HEK293 (cell line): ENCODE measurements around the gene WDTC1.

Experiments
- CTCF ChIA-PET: fragments of 350-600 bp; formaldehyde crosslinking; extraction: SDS; loops from one replicate; lab custom pipeline; 2021; ENCODE audit warnings: antibody characterized with exemption; lab: Yijun Ruan, JAX
- POLR2A ChIA-PET: fragments of 300-600 bp; formaldehyde crosslinking; extraction: SDS; loops from one replicate; lab custom pipeline; 2020; ENCODE audit warnings: antibody characterized with exemption, inconsistent platforms; lab: Yijun Ruan, JAX
- H3K27ac ChIP-seq: fragments of 200-500 bp; sonication (Bioruptor generic); 2 replicates; pipeline ENCODE4 v1.5.1; 2014; ENCODE audit warnings: low read depth, low read length, control low read depth, inconsistent platforms; ENCODE audit errors: extremely low read depth
- H3K36me3 ChIP-seq, 2 experiments: fragments of 200-500 bp in 1 of 2; sonication (Bioruptor generic) in 1 of 2; 1 replicate in 1 of 2; 2 replicates in 1 of 2; pipeline ENCODE4 v1.5.1; 2014 to 2017; ENCODE audit warnings: inconsistent platforms in 2 of 2, low read length in 2 of 2; ENCODE audit not compliant: control insufficient read depth in 2 of 2, insufficient read depth in 1 of 2
- H3K4me1 ChIP-seq: fragments of 200-500 bp; sonication (Bioruptor generic); 2 replicates; pipeline ENCODE4 v1.5.1; 2014; ENCODE audit warnings: mild to moderate bottlenecking, low read length, inconsistent platforms; ENCODE audit not compliant: control insufficient read depth, insufficient read depth
- H3K4me3 ChIP-seq: 2 replicates; pipeline ENCODE4 v1.5.1; 2011; ENCODE audit warnings: low read depth, mild to moderate bottlenecking, control low read depth, low read length, moderate library complexity
- H3K9me3 ChIP-seq: fragments of 200-500 bp; sonication (Bioruptor generic); 2 replicates; pipeline ENCODE4 v1.5.1; 2014; ENCODE audit warnings: low read depth, low read length, inconsistent platforms; ENCODE audit not compliant: control insufficient read depth, insufficient read depth
- EGR2 ChIP-seq: fragments of 450-650 bp; formaldehyde crosslinking; IDR thresholded peaks from 2 replicates; pipeline ENCODE4 v1.5.1; 2016; ENCODE audit warnings: low read depth, missing biosample characterization, missing genetic modification characterization
- GFI1B ChIP-seq: fragments of 450-650 bp; formaldehyde crosslinking; IDR thresholded peaks from 2 replicates; pipeline ENCODE4 v1.5.1; 2016; ENCODE audit warnings: missing biosample characterization, missing genetic modification characterization
- OSR2 ChIP-seq: fragments of 450-650 bp; formaldehyde crosslinking; IDR thresholded peaks from 2 replicates; pipeline ENCODE4 v1.5.1; 2016; ENCODE audit warnings: missing biosample characterization, missing genetic modification characterization
- PBX3 ChIP-seq: sonication (generic); formaldehyde crosslinking; IDR thresholded peaks from 2 replicates; pipeline ENCODE4 v1.8.1; 2022; ENCODE audit warnings: mild to moderate bottlenecking, moderate library complexity, missing genetic modification reagents
- SETDB1 ChIP-seq: IDR thresholded peaks from one replicate; pipeline ENCODE4 v1.6.1; 2017; ENCODE audit warnings: mild to moderate bottlenecking, low read length, moderate library complexity, mixed read lengths; ENCODE audit not compliant: insufficient read length
- SP2 ChIP-seq: fragments of 450-650 bp; formaldehyde crosslinking; IDR thresholded peaks from 2 replicates; pipeline ENCODE4 v1.5.1; 2016; ENCODE audit warnings: missing biosample characterization, missing genetic modification characterization
- ZNF16 ChIP-seq: fragments of 450-650 bp; formaldehyde crosslinking; IDR thresholded peaks from 2 replicates; pipeline ENCODE4 v1.5.1; 2016; ENCODE audit warnings: low read depth, missing biosample characterization, missing genetic modification characterization
- ZNF354C ChIP-seq: fragments of 450-650 bp; formaldehyde crosslinking; IDR thresholded peaks from 2 replicates; pipeline ENCODE4 v1.5.1; 2016; ENCODE audit warnings: missing biosample characterization, missing genetic modification characterization, low read depth, borderline replicate concordance
- ZNF366 ChIP-seq: fragments of 450-650 bp; formaldehyde crosslinking; conservative IDR thresholded peaks from 2 replicates; pipeline ENCODE4 v1.5.1; 2016; ENCODE audit warnings: missing biosample characterization, missing genetic modification characterization
- ZNF391 ChIP-seq: fragments of 450-650 bp; formaldehyde crosslinking; IDR thresholded peaks from 2 replicates; pipeline ENCODE4 v1.5.1; 2016; ENCODE audit warnings: low read depth, missing biosample characterization, missing genetic modification characterization, borderline replicate concordance
- ZNF404 ChIP-seq: fragments of 450-650 bp; formaldehyde crosslinking; IDR thresholded peaks from 2 replicates; pipeline ENCODE4 v1.5.1; 2017; ENCODE audit warnings: missing biosample characterization, missing genetic modification characterization
- ZNF48 ChIP-seq: fragments of 450-650 bp; formaldehyde crosslinking; IDR thresholded peaks from 2 replicates; pipeline ENCODE4 v1.5.1; 2016; ENCODE audit warnings: missing biosample characterization, missing genetic modification characterization
- ZNF544 ChIP-seq: fragments of 450-650 bp; formaldehyde crosslinking; IDR thresholded peaks from 2 replicates; pipeline ENCODE4 v1.5.0; 2017; ENCODE audit warnings: missing biosample characterization, missing genetic modification characterization
- ZNF560 ChIP-seq: fragments of 450-650 bp; formaldehyde crosslinking; IDR thresholded peaks from 2 replicates; pipeline ENCODE4 v1.5.1; 2017; ENCODE audit warnings: missing biosample characterization, missing genetic modification characterization, borderline replicate concordance
- ZNF571 ChIP-seq: fragments of 450-650 bp; formaldehyde crosslinking; IDR thresholded peaks from 2 replicates; pipeline ENCODE4 v1.5.0; 2017; ENCODE audit warnings: missing biosample characterization, missing genetic modification characterization
- ZNF624 ChIP-seq: fragments of 450-650 bp; formaldehyde crosslinking; IDR thresholded peaks from 2 replicates; pipeline ENCODE4 v1.5.1; 2017; ENCODE audit warnings: missing biosample characterization, missing genetic modification characterization
- ZNF658 ChIP-seq: fragments of 450-650 bp; formaldehyde crosslinking; IDR thresholded peaks from 2 replicates; pipeline ENCODE4; 2016; ENCODE audit warnings: missing biosample characterization, missing genetic modification characterization
- ZNF677 ChIP-seq: fragments of 450-650 bp; IDR thresholded peaks from 2 replicates; pipeline ENCODE4 v1.5.0; 2018; ENCODE audit warnings: missing biosample characterization, mild to moderate bottlenecking, missing genetic modification characterization, moderate library complexity
- ZNF768 ChIP-seq: fragments of 450-650 bp; formaldehyde crosslinking; IDR thresholded peaks from 2 replicates; pipeline ENCODE4 v1.5.1; 2018; ENCODE audit warnings: missing biosample characterization, mild to moderate bottlenecking, missing genetic modification characterization
- ZNF785 ChIP-seq: fragments of 450-650 bp; formaldehyde crosslinking; IDR thresholded peaks from 2 replicates; pipeline ENCODE4 v1.5.1; 2016; ENCODE audit warnings: missing biosample characterization, missing genetic modification characterization
- TF ChIP-seq, protein P1 (sequence below): fragments of 450-650 bp; IDR thresholded peaks from 2 replicates; pipeline ENCODE4 v1.5.1; 2018; ENCODE audit warnings: missing biosample characterization, mild to moderate bottlenecking, missing genetic modification characterization
- TF ChIP-seq, protein P2 (sequence below): fragments of 450-650 bp; formaldehyde crosslinking; IDR thresholded peaks from 2 replicates; pipeline ENCODE4 v1.5.1; 2017; ENCODE audit warnings: missing biosample characterization, missing genetic modification characterization
- TF ChIP-seq, protein P3 (sequence below): fragments of 450-650 bp; formaldehyde crosslinking; IDR thresholded peaks from 2 replicates; pipeline ENCODE4 v1.5.1; 2017; ENCODE audit warnings: missing biosample characterization, missing genetic modification characterization
- TF ChIP-seq, protein P4 (sequence below): fragments of 450-650 bp; formaldehyde crosslinking; IDR thresholded peaks from 2 replicates; pipeline ENCODE4 v1.5.1; 2016; ENCODE audit warnings: missing biosample characterization, missing genetic modification characterization

Gene WDTC1

GRCh38 chr1:27193194-27193593, 41.2 kb upstream of the WDTC1 start (continued):
- TF ChIP-seq, protein P1, sequence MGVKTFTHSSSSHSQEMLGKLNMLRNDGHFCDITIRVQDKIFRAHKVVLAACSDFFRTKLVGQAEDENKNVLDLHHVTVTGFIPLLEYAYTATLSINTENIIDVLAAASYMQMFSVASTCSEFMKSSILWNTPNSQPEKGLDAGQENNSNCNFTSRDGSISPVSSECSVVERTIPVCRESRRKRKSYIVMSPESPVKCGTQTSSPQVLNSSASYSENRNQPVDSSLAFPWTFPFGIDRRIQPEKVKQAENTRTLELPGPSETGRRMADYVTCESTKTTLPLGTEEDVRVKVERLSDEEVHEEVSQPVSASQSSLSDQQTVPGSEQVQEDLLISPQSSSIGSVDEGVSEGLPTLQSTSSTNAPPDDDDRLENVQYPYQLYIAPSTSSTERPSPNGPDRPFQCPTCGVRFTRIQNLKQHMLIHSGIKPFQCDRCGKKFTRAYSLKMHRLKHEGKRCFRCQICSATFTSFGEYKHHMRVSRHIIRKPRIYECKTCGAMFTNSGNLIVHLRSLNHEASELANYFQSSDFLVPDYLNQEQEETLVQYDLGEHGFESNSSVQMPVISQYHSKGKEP = no peak
- no peak for TF ChIP-seq ZNF785 (tag by site-specific recombination)
- TF ChIP-seq ZNF354C (tag by site-specific recombination) = no peak
- no peak for TF ChIP-seq SETDB1
- TF ChIP-seq ZNF624 = no peak
- TF ChIP-seq EGR2 (tag by site-specific recombination) = no peak
- TF ChIP-seq, protein P2, sequence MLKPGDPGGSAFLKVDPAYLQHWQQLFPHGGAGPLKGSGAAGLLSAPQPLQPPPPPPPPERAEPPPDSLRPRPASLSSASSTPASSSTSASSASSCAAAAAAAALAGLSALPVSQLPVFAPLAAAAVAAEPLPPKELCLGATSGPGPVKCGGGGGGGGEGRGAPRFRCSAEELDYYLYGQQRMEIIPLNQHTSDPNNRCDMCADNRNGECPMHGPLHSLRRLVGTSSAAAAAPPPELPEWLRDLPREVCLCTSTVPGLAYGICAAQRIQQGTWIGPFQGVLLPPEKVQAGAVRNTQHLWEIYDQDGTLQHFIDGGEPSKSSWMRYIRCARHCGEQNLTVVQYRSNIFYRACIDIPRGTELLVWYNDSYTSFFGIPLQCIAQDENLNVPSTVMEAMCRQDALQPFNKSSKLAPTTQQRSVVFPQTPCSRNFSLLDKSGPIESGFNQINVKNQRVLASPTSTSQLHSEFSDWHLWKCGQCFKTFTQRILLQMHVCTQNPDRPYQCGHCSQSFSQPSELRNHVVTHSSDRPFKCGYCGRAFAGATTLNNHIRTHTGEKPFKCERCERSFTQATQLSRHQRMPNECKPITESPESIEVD (tag by site-specific recombination) = no peak
- TF ChIP-seq ZNF404 = no peak
- TF ChIP-seq, all 188 proteins: peak for 0

DNA sequence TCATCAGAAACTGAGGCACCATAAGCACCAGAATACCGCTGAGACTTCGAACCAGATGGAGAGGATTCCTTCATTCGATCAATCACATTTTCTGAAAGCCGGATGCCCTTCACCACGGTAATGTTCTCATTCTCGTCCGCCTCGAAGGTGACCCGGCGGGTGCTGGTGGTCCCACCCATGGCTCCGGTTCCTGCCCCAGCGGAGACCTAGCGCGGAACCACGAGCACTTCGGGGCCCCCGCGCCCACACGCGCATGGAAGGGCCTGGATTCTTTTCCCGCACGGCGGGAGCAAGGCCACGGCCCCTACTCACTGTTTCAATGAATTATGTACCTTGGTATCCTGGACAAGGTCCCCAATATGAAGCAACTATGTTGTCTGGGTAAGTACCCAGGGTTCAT, 33.1 kb upstream of the WDTC1 start:
- ChIA-PET CTCF (interaction anchor here (0.6 to 0.8 kb wide), 2 partner anchors 13 to 97 kb away, joined by 3 read pairs; no protein-coding TSS in a partner anchor), POLR2A (no interaction called here)
- no peak overlapping the region for H3K27ac ChIP-seq
- H3K4me1 ChIP-seq = no peaks in the 10 kb centered on the region
- no peaks in the 10 kb centered on the region for H3K36me3 ChIP-seq
- no peaks in the 10 kb centered on the region for H3K9me3 ChIP-seq
- H3K4me3 ChIP-seq = no peak overlapping the region
- TF ChIP-seq, protein P3, sequence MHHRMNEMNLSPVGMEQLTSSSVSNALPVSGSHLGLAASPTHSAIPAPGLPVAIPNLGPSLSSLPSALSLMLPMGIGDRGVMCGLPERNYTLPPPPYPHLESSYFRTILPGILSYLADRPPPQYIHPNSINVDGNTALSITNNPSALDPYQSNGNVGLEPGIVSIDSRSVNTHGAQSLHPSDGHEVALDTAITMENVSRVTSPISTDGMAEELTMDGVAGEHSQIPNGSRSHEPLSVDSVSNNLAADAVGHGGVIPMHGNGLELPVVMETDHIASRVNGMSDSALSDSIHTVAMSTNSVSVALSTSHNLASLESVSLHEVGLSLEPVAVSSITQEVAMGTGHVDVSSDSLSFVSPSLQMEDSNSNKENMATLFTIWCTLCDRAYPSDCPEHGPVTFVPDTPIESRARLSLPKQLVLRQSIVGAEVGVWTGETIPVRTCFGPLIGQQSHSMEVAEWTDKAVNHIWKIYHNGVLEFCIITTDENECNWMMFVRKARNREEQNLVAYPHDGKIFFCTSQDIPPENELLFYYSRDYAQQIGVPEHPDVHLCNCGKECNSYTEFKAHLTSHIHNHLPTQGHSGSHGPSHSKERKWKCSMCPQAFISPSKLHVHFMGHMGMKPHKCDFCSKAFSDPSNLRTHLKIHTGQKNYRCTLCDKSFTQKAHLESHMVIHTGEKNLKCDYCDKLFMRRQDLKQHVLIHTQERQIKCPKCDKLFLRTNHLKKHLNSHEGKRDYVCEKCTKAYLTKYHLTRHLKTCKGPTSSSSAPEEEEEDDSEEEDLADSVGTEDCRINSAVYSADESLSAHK (tag by site-specific recombination) = no peak
- TF ChIP-seq PBX3 (no peak), ZNF785 (tag by site-specific recombination) (no peak), ZNF571 (tag by site-specific recombination) (no peak), ZNF48 (tag by site-specific recombination) (no peak), ZNF677 (no peak), ZNF404 (no peak), ZNF768 (tag by site-specific recombination) (no peak), ZNF544 (tag by site-specific recombination) (no peak), OSR2 (tag by site-specific recombination) (no peak), GFI1B (tag by site-specific recombination) (no peak), ZNF366 (tag by site-specific recombination) (no peak), ZNF16 (tag by site-specific recombination) (no peak), ZNF391 (tag by site-specific recombination) (no peak), ZNF658 (tag by site-specific recombination) (no peak), SP2 (no peak), ZNF560 (tag by site-specific recombination) (no peak)
- TF ChIP-seq, protein P4, sequence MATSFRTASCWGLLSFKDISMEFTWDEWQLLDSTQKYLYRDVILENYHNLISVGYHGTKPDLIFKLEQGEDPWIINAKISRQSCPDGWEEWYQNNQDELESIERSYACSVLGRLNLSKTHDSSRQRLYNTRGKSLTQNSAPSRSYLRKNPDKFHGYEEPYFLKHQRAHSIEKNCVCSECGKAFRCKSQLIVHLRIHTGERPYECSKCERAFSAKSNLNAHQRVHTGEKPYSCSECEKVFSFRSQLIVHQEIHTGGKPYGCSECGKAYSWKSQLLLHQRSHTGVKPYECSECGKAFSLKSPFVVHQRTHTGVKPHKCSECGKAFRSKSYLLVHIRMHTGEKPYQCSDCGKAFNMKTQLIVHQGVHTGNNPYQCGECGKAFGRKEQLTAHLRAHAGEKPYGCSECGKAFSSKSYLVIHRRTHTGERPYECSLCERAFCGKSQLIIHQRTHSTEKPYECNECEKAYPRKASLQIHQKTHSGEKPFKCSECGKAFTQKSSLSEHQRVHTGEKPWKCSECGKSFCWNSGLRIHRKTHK (tag by site-specific recombination) = no peak
